ENCODE measurements around the gene PRKCH. TPM values are rescaled to one million over a fixed set of nuclear protein-coding genes. Genes with fewer than 3 reads are reported as not detected.

PRKCH gene
- total RNA-seq, 2 experiments from 2014 or later = 109 to 145 TPM

- no peak overlapping the region for H3K4me3 Mint-ChIP-seq
- H3K9me3 Mint-ChIP-seq (ENCODE audit: low read depth) = peaks cover 3% of the 10 kb centered on the region
- peaks cover 3% of the 10 kb centered on the region for H3K36me3 Mint-ChIP-seq (ENCODE audit: low read depth)
- DNase-seq (no peak), ATAC-seq (no peak)
- intact Hi-C loops (cut with DNase I, micrococcal nuclease) = loop anchor here in 1 of 2 experiments (10.0 kb wide), 1 partner anchor 1352 kb away; the partner anchor contains the start of gene PPM1A
- H3K27ac Mint-ChIP-seq = peak overlapping the region; percentile 48
- ChIA-PET POLR2A (no interaction called here), CTCF (interaction anchor here (0.6 to 2.3 kb wide), 3 partner anchors 25 to 122 kb away, joined by 3 to 6 read pairs (median 3); no protein-coding TSS in a partner anchor)
- H3K4me1 Mint-ChIP-seq = peaks cover 69% of the 10 kb centered on the region
- no peaks in the 10 kb centered on the region for H3K27me3 Mint-ChIP-seq
Measured at GRCh38 chr14:61596990-61597389, 275.6 kb downstream of the PRKCH start.

GRCh38 chr14:61598980-61599379 is 277.6 kb downstream of the PRKCH start:
- intact Hi-C loops (cut with DNase I, micrococcal nuclease) = loop anchor here in 1 of 2 experiments (10.0 kb wide), 1 partner anchor 1354 kb away; the partner anchor contains the start of gene PPM1A
- POLR2A ChIA-PET = interaction anchor here (0.6 kb wide), 2 partner anchors 120 to 210 kb away, joined by 5 read pairs; no protein-coding TSS in a partner anchor
- Mint-ChIP-seq H3K27me3 (no peaks in the 10 kb centered on the region), H3K9me3 (ENCODE audit: low read depth) (no peaks in the 10 kb centered on the region), H3K27ac (peak overlapping the region; percentile 59), H3K4me1 (peaks cover 55% of the 10 kb centered on the region), H3K36me3 (ENCODE audit: low read depth) (no peaks in the 10 kb centered on the region), H3K4me3 (no peak overlapping the region)
- CTCF ChIA-PET = interaction anchor here (0.9 to 2.4 kb wide), 3 partner anchors 18 to 157 kb away, joined by 3 to 7 read pairs (median 4); no protein-coding TSS in a partner anchor
- peak; percentile 49 for ATAC-seq
- DNase-seq = peak; percentile 47

- POLR2A ChIA-PET = no interaction called here
- intact Hi-C loops (cut with DNase I, micrococcal nuclease) = loop anchor here in 1 of 2 experiments (10.0 kb wide), 1 partner anchor 1355 kb away; the partner anchor contains the start of gene PPM1A
- no peak overlapping the region for H3K27ac Mint-ChIP-seq
- CTCF ChIA-PET = no interaction called here
- no peaks in the 10 kb centered on the region for H3K36me3 Mint-ChIP-seq (ENCODE audit: low read depth)
- peaks cover 46% of the 10 kb centered on the region for H3K4me1 Mint-ChIP-seq
- DNase-seq (no peak), ATAC-seq (no peak)
- H3K27me3 Mint-ChIP-seq = no peaks in the 10 kb centered on the region
- no peaks in the 10 kb centered on the region for H3K9me3 Mint-ChIP-seq (ENCODE audit: low read depth)
- no peak overlapping the region for H3K4me3 Mint-ChIP-seq
Measured at GRCh38 chr14:61599942-61600341, 278.6 kb downstream of the PRKCH start.

Other genes with a start within 250 kb of the PRKCH start
- 1 to 10 TPM; 1.3 to 2.1 TPM for gene TMEM30B, start 40.2 kb upstream of the PRKCH start, total RNA-seq

Data from activated CD4-positive, alpha-beta T cell treated with anti-CD3 and anti-CD28 coated beads for 36 hours (primary cell).